K562 (cell line): Measurements from ENCODE around the gene CBX1. TPM values are rescaled to one million over a fixed set of nuclear protein-coding genes. Genes with fewer than 3 reads are reported as not detected.

Experiments
- ATAC-seq: fragments of 200-7000 bp; cut with Tn5 transposase; 3 replicates; pipeline ENCODE4 v1.9.1; 2020; ENCODE audit warnings: moderate library complexity
- BruUV-seq: library from RNA; stranded (reverse); fragments of 400-500 nt; replicated peaks from 2 replicates; lab custom pipeline; 2021; lab: Mats Ljungman, UMichigan
- CTCF ChIA-PET: fragments of 300-600 bp; formaldehyde crosslinking; extraction: SDS; loops from one replicate; lab custom pipeline; 2021; ENCODE audit warnings: low intra/inter-chr PET ratio; lab: Yijun Ruan, JAX
- POLR2A ChIA-PET: fragments of 300-600, 350-650 bp; sonication (Branson Sonifier 250); formaldehyde crosslinking; extraction: SDS; loops from one replicate; lab custom pipeline; 2021; ENCODE audit warnings: antibody characterized with exemption, inconsistent platforms; lab: Yijun Ruan, JAX
- DNase-seq, 4 experiments: peaks; one replicate each; pipeline versions ENCODE4 v3.0.0 to v3.0.0-alpha.2; 2011 to 2018; ENCODE audit warnings: low spot score in 3 of 4, mixed read lengths in 3 of 4; ENCODE audit errors: extremely low read depth in 1 of 4
- FAIRE-seq: peaks from 2 replicates; lab custom pipeline; 2011; peaks lifted over from hg19 to GRCh38; lab: Jason Lieb, UNC
- H2AFZ ChIP-seq: 2 replicates; pipeline ENCODE4 v1.6.0; 2011; ENCODE audit warnings: low read depth, low read length, control low read depth, inconsistent platforms
- H3K27ac ChIP-seq: fragments of 200-600 bp; 3 replicates; pipeline ENCODE4 v1.8.0; 2011; ENCODE audit warnings: low read depth, mild to moderate bottlenecking, control low read depth, inconsistent platforms, low read length, moderate library complexity, mixed read lengths; ENCODE audit errors: extremely low read depth
- H3K27me3 ChIP-seq, 2 experiments: fragments of 300-600 bp in 1 of 2; 2 replicates in 1 of 2; 3 replicates in 1 of 2; pipeline versions ENCODE4 v1.6.0 to v1.8.0; 2011; ENCODE audit warnings: inconsistent platforms in 2 of 2, low read length in 2 of 2, mild to moderate bottlenecking in 1 of 2, mixed read lengths in 1 of 2, moderate library complexity in 1 of 2; ENCODE audit not compliant: control insufficient read depth in 2 of 2, insufficient read depth in 2 of 2
- H3K36me3 ChIP-seq: fragments of 300-600 bp; 3 replicates; pipeline ENCODE4 v1.8.0; 2011; ENCODE audit warnings: mild to moderate bottlenecking, low read length, inconsistent platforms; ENCODE audit not compliant: control insufficient read depth, insufficient read depth
- H3K4me1 ChIP-seq, 2 experiments: fragments of 200-600 bp in 1 of 2; replicated peaks in 1 of 2; 2 replicates in 1 of 2; 3 replicates in 1 of 2; pipeline versions ENCODE4 v1.5.1 to v1.8.0; 2011; ENCODE audit warnings: inconsistent platforms in 2 of 2, low read length in 2 of 2, mild to moderate bottlenecking in 1 of 2, mixed read lengths in 1 of 2, moderate library complexity in 1 of 2; ENCODE audit not compliant: control insufficient read depth in 2 of 2, insufficient read depth in 2 of 2
- H3K4me2 ChIP-seq: 2 replicates; pipeline ENCODE4 v1.6.1; 2011; ENCODE audit warnings: low read length, control low read depth, inconsistent platforms, mixed read lengths; ENCODE audit not compliant: insufficient read depth
- H3K4me3 ChIP-seq: fragments of 200-600 bp; sonication (generic), shearing (Covaris generic); 2 replicates; pipeline ENCODE4 v1.5.1; 2016; ENCODE audit warnings: control low read depth, inconsistent platforms
- H3K79me2 ChIP-seq: fragments of 200-600 bp; 3 replicates; pipeline ENCODE4 v1.8.0; 2011; ENCODE audit warnings: low read length, inconsistent platforms; ENCODE audit not compliant: control insufficient read depth, insufficient read depth
- H3K9ac ChIP-seq, 2 experiments: 2 replicates each; pipeline versions ENCODE4 v1.6.0 to v1.6.1; 2011; ENCODE audit warnings: low read depth in 2 of 2, low read length in 2 of 2, control low read depth in 1 of 2, inconsistent platforms in 1 of 2, mild to moderate bottlenecking in 1 of 2, mixed read lengths in 1 of 2; ENCODE audit not compliant: insufficient read depth in 1 of 2
- H3K9me1 ChIP-seq: one replicate; pipeline ENCODE4 v1.6.0; 2011; ENCODE audit warnings: inconsistent platforms, mild to moderate bottlenecking, low read length, moderate library complexity; ENCODE audit not compliant: control insufficient read depth, insufficient read depth
- H3K9me3 ChIP-seq: replicated peaks from 2 replicates; pipeline ENCODE4 v1.5.1; 2011; ENCODE audit warnings: low read depth, low read length, inconsistent platforms; ENCODE audit not compliant: control insufficient read depth, insufficient read depth
- H4K20me1 ChIP-seq: replicated peaks from 2 replicates; pipeline ENCODE4 v1.6.1; 2011; ENCODE audit warnings: low read length, inconsistent platforms, mixed read lengths; ENCODE audit not compliant: control insufficient read depth, insufficient read depth
- ARID2 ChIP-seq: fragments of 450-650 bp; IDR thresholded peaks from 2 replicates; pipeline ENCODE4 v1.6.1; 2017; ENCODE audit warnings: antibody characterized with exemption, mild to moderate bottlenecking
- CTBP1 ChIP-seq: fragments of 450-650 bp; IDR thresholded peaks from 2 replicates; pipeline ENCODE4 v1.6.1; 2016; ENCODE audit warnings: borderline replicate concordance
- CXXC5 ChIP-seq: fragments of 250-450 bp; sonication (Bioruptor Pico); IDR thresholded peaks from 2 replicates; pipeline ENCODE4 v1.8.0; 2022; ENCODE audit warnings: inconsistent platforms, mild to moderate bottlenecking, moderate library complexity
- DDX20 ChIP-seq: fragments of 450-650 bp; IDR thresholded peaks from 2 replicates; pipeline ENCODE4 v1.6.1; 2016; ENCODE audit warnings: missing genetic modification characterization, low read depth, mild to moderate bottlenecking, missing compliant biosample characterization, moderate library complexity
- ELF4 ChIP-seq: fragments of 450-650 bp; formaldehyde crosslinking; IDR thresholded peaks from 2 replicates; pipeline ENCODE4 v1.4.0; 2022; ENCODE audit warnings: missing genetic modification characterization
- GTF2F1 ChIP-seq: IDR thresholded peaks from 2 replicates; pipeline ENCODE4 v1.6.1; 2011; ENCODE audit warnings: low read depth, low read length, improper control_type of control experiment
- JUND ChIP-seq, 2 experiments: IDR thresholded peaks; 2 replicates in 1 of 2; 3 replicates in 1 of 2; pipeline ENCODE4 v1.6.1; 2011; ENCODE audit warnings: borderline replicate concordance in 2 of 2, low read depth in 2 of 2, low read length in 2 of 2, improper control_type of control experiment in 1 of 2, missing biosample characterization in 1 of 2, missing genetic modification characterization in 1 of 2, missing genetic modification reagents in 1 of 2
- MCM5 ChIP-seq: fragments of 450-650 bp; IDR thresholded peaks from 2 replicates; pipeline ENCODE4 v1.6.1; 2016; ENCODE audit warnings: low read depth
- MXI1 ChIP-seq: IDR thresholded peaks from 2 replicates; pipeline ENCODE4 v1.6.1; 2011; ENCODE audit warnings: low read depth, mild to moderate bottlenecking, improper control_type of control experiment, low read length
- NR2C1 ChIP-seq, 2 experiments: fragments of 450-650 bp; IDR thresholded peaks; 2 replicates each; pipeline ENCODE4 v1.6.1; 2017; ENCODE audit warnings: mild to moderate bottlenecking in 2 of 2, antibody characterized with exemption in 1 of 2, inconsistent platforms in 1 of 2, missing compliant biosample characterization in 1 of 2, missing genetic modification characterization in 1 of 2
- NR2C2 ChIP-seq, 2 experiments: fragments of 200-800 bp in 1 of 2; sonication (Bioruptor generic) in 1 of 2; sonication (generic) in 1 of 2; formaldehyde crosslinking in 1 of 2; IDR thresholded peaks; 2 replicates each; pipeline versions ENCODE4 v1.6.1 to v1.8.0; 2016 to 2022; ENCODE audit warnings: mild to moderate bottlenecking in 1 of 2, missing compliant biosample characterization in 1 of 2, missing genetic modification characterization in 1 of 2, missing genetic modification reagents in 1 of 2
- TAF1 ChIP-seq: IDR thresholded peaks from 2 replicates; pipeline ENCODE4 v1.6.1; 2011; ENCODE audit warnings: mild to moderate bottlenecking, low read length, moderate library complexity; ENCODE audit not compliant: insufficient read depth, control insufficient read depth, severe bottlenecking; ENCODE audit errors: extremely low read depth
- TEAD1 ChIP-seq, 2 experiments: fragments of 450-650 bp in 1 of 2; sonication (generic) in 1 of 2; formaldehyde crosslinking; IDR thresholded peaks; 2 replicates each; pipeline versions ENCODE4 v1.4.0 to v1.8.0; 2020 to 2022; ENCODE audit warnings: mild to moderate bottlenecking in 2 of 2, missing genetic modification reagents in 1 of 2
- ZNF239 ChIP-seq: fragments of 250-450 bp; sonication (Bioruptor Pico); IDR thresholded peaks from 2 replicates; pipeline ENCODE4 v1.4.0; 2020; ENCODE audit warnings: mild to moderate bottlenecking
- WGBS: fragments of 100-300 bp; shearing (Covaris generic); methylation state at CpG from one replicate; pipeline ENCODE4 v1.1.6; 2016; ENCODE audit warnings: low coverage, mixed read lengths; ENCODE audit not compliant: insufficient coverage; ENCODE audit errors: missing lambda C conversion rate; 5-methylcytosine and 5-hydroxymethylcytosine counted together
- in situ Hi-C: fragments of 300-500 bp; cut with MboI; formaldehyde crosslinking; loops from 4 replicates; pipeline ENCODE4 v1.15.0; 2018; ENCODE audit warnings: inconsistent platforms, mixed read lengths
- intact Hi-C: fragments of 100-400 bp; cut with micrococcal nuclease; formaldehyde crosslinking; loops from 2 replicates; pipeline ENCODE4 v1.14.2; 2022
- polyA plus RNA-seq, 8 experiments: library from polyadenylated mRNA; depleted of rRNA in 4 of 8; stranded (reverse) in 5 of 8; unstranded in 3 of 8; fragments of >200 nt; fragmentation: Nextera tagmentation in 2 of 8; fragmentation: Illumina TruSeq in 1 of 8; extraction: Ambion mirVana in 2 of 8; extraction: Trizol in 1 of 8; gene quantifications; 2 replicates each; pipeline versions ENCODE4 v1.2.1 to v1.2.3, GENCODE V29; 2011 to 2014; ENCODE audit warnings: inconsistent platforms in 1 of 8, missing spikeins in 1 of 8
- total RNA-seq, 7 experiments: library from RNA; depleted of rRNA in 6 of 7; stranded (reverse); fragments of >200 nt in 6 of 7; fragmentation: Illumina TruSeq in 2 of 7; extraction: Trizol in 2 of 7; gene quantifications; 2 replicates each; pipeline versions ENCODE4 v1.2.1 to v1.2.3, GENCODE V29; 2011 to 2021; ENCODE audit warnings: low replicate concordance in 1 of 7

The CBX1 gene
- total and polyA plus RNA-seq, 9 of the 15 experiments (the other 6 are each of a cell fraction or from before 2014, with no cell fraction given), result 10.6 to 95.7 (median 52.7) TPM

GRCh38 chr17:48036693-48037035 lies 64.6 kb downstream of the CBX1 start:
- peak in 2 of 4 experiments; percentile 55 to 58 for DNase-seq
- Histone ChIP-seq H2AFZ (peak overlapping the region; percentile 6), H3K27me3 (no peaks in the 10 kb centered on the region), H3K9me1 (no peaks in the 10 kb centered on the region), H3K36me3 (no peaks in the 10 kb centered on the region), H3K9ac (peak overlapping the region in 1 of 2 experiments; percentile 53; a peak in 2 of 4 replicates), H3K4me3 (no peak overlapping the region), H3K79me2 (no peaks in the 10 kb centered on the region), H3K4me1 (peaks cover 10 to 11% of the 10 kb centered on the region in 2 experiments; a peak in 4 of 5 replicates), H3K9me3 (no peaks in the 10 kb centered on the region), H3K4me2 (no peak overlapping the region), H3K27ac (no peak overlapping the region), H4K20me1 (no peaks in the 10 kb centered on the region)
- peak; percentile 75 for ATAC-seq
- BruUV-seq, result no TSS peak
- intact Hi-C loops (no loop called here), in situ Hi-C loops (loop anchor here (10.0 kb wide), 1 partner anchor 588 kb away; the partner anchor contains the start of gene HOXB9)
- peak; percentile 68 for FAIRE-seq
- POLR2A ChIA-PET, result interaction anchor here (1.0 to 4.7 kb wide), 3 partner anchors 10 to 31 kb away, joined by 3 to 53 read pairs (median 3); partner anchors contain the start of gene NFE2L1
- WGBS, result 13% methylated on average over 6 of the region's 6 CpGs
- TF ChIP-seq ZNF239, result no peak
- no peak for TF ChIP-seq ELF4 (CRISPR knock-in tag)
- no peak for TF ChIP-seq DDX20 (tag)
- TF ChIP-seq MXI1, result no peak
- no peak for TF ChIP-seq MCM5
- no peak for TF ChIP-seq ARID2
- TF ChIP-seq CXXC5, result no peak
- TF ChIP-seq NR2C1 (IDR thresholded peaks at IDR 0.05), result peak; percentile 76
- TF ChIP-seq NR2C1 (tag; IDR thresholded peaks at IDR 0.05), result peak; percentile 87
- TF ChIP-seq GTF2F1, result no peak
- TF ChIP-seq NR2C2 (CRISPR knock-in tag; IDR thresholded peaks at IDR 0.05), result no peak
- TF ChIP-seq NR2C2 (tag; IDR thresholded peaks at IDR 0.05), result peak; percentile 67; the same call in 1 of the 2 replicates
- no peak for TF ChIP-seq JUND (IDR thresholded peaks at IDR 0.05; ENCODE audit: borderline replicate concordance, low read depth, low read length)
- TF ChIP-seq JUND (tag; IDR thresholded peaks at IDR 0.05; ENCODE audit: borderline replicate concordance, low read depth, low read length), result no peak
- TF ChIP-seq CTBP1, result 0 out of 2 replicates have a peak, but pooled peaks have one; percentile 40
- TF ChIP-seq TEAD1 (CRISPR knock-in tag; IDR thresholded peaks at IDR 0.05), result no peak
- TF ChIP-seq TAF1, result no peak
- CTCF ChIA-PET, result no interaction called here
